Activated T-cell treated with anti-CD3 and anti-CD28 coated beads, Interleukin-2, amount 50 U/mL, for 1 hour (primary cell): ENCODE data around the gene NEU4.
A peak's percentile ranks its signal among the peaks of the same experiment; 100 is the strongest.
"Not testable (repeated sequence)": the region's sequence is repeated elsewhere in the genome, so short reads cannot be mapped to it uniquely, and the experiment has no call there.

ENCODE experiments used
- DNase-seq: peaks from one replicate; pipeline ENCODE4 v3.0.0-alpha.2; 2020

Gene NEU4

GRCh38 chr2:241814393-241814642 is 5.3 kb downstream of the NEU4 start:
- DNase-seq = no peak

GRCh38 chr2:241814643-241815476 is 5.9 kb downstream of the NEU4 start:
- DNase-seq = no peak

GRCh38 chr2:241815477-241816430 is 6.8 kb downstream of the NEU4 start:
- DNase-seq = no peak

GRCh38 chr2:241816431-241817121 is 7.6 kb downstream of the NEU4 start:
- DNase-seq = no peak

GRCh38 chr2:241817126-241817820 is 8.3 kb downstream of the NEU4 start:
- DNase-seq = no peak

- DNase-seq = not testable (repeated sequence)
Measured at GRCh38 chr2:241817821-241818215, 8.8 kb downstream of the NEU4 start.

GRCh38 chr2:241818229-241818942 is 9.4 kb downstream of the NEU4 start:
- no peak for DNase-seq

GRCh38 chr2:241818943-241819270 is 9.9 kb downstream of the NEU4 start:
- DNase-seq = no peak

GRCh38 chr2:241819947-241820624 is 11.1 kb downstream of the NEU4 start:
- DNase-seq = not testable (repeated sequence)

- no peak for DNase-seq
Measured at GRCh38 chr2:241820625-241821384, 11.8 kb downstream of the NEU4 start.

GRCh38 chr2:241821460-241822263 is 12.7 kb downstream of the NEU4 start:
- peak; percentile 16 for DNase-seq

- DNase-seq = no peak
Measured at GRCh38 chr2:241822264-241822623, 13.3 kb downstream of the NEU4 start.

GRCh38 chr2:241823531-241824437 is 14.8 kb downstream of the NEU4 start:
- DNase-seq = not testable (repeated sequence)

- DNase-seq = no peak
Measured at GRCh38 chr2:241827394-241827793, 18.4 kb downstream of the NEU4 start.

GRCh38 chr2:241833101-241833663 is 24.2 kb downstream of the NEU4 start:
- DNase-seq = no peak

- not testable (repeated sequence) for DNase-seq
Measured at GRCh38 chr2:241833756-241834526, 24.9 kb downstream of the NEU4 start.

- no peak for DNase-seq
Measured at GRCh38 chr2:241834527-241835210, 25.7 kb downstream of the NEU4 start.
